T-helper 1 cell treated with Interleukin-12 subunit alpha and Interleukin-12 subunit beta and Interleukin-4 antibody, amounts not matched to agents 30 ng/mL and 1 ng/mL, for 36 hours (primary cell): Measurements from ENCODE around the gene CAMK2G. TPM values are rescaled to one million over a fixed set of nuclear protein-coding genes. Genes with fewer than 3 reads are reported as not detected.
"Not testable (repeated sequence)": the region's sequence is repeated elsewhere in the genome, so short reads cannot be mapped to it uniquely, and the experiment has no call there.

Experiments
- intact Hi-C: fragments of 100-400 bp; cut with micrococcal nuclease; formaldehyde crosslinking; loops from one replicate; pipeline ENCODE4 v1.15.1; 2024
- total RNA-seq: library from RNA; stranded (reverse); gene quantifications from 2 replicates; pipeline ENCODE4 v1.2.3, GENCODE V29; 2022

Gene CAMK2G
- total RNA-seq, 1 donor from 2014 or later, result 43.0 TPM

DNA sequence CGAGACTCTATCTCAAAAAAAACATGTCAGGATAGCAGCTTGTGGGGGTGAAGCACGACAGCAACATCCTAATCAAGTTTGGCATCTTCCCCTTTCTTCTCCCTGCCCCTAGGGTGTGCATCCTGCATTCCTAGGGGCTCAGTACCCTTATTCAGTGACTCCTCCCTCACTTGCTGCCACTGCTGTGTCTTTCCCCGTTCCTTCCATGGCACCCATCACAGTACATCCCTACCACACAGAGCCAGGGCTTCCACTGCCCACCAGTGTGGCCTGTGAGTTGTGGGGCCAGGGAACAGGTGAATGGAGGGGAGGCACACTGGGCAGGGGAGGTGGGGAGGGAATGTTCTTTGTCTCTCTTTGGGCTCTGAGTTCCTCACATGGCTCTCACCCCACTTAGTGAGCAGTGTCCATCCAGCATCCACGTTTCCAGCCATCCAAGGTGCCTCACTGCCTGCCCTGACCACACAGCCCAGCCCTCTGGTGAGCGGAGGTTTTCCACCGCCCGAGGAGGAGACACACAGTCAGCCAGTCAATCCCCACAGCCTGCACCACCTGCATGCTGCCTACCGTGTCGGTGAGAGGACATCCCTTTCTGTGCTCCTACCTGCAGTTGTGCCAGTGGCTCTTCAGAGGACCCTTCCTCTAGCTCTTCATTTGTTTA lies 74.3 kb downstream of the CAMK2G start:
- intact Hi-C loops, result no loop called here

GRCh38 chr10:73798927-73799560 lies 75.3 kb downstream of the CAMK2G start:
- intact Hi-C loops, result no loop called here

DNA sequence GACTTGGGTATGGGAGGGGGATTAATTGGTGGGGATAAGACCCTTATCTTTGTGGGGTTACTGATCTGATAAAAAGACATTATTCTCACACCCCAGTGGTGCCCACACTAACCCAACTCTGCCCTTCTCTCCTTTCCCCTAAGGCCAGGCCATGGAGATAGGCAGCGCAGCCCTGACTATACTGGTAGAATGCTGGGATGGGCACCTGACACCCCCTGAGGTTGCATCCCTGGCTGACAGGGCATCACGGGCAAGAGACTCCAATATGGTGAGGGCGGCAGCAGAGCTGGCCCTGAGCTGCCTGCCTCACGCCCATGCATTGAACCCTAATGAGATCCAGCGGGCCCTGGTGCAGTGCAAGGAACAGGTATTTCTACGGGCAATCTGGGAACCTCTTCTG lies 76.3 kb downstream of the CAMK2G start:
- intact Hi-C loops, result no loop called here

- intact Hi-C loops, result no loop called here
These were observed 76.9 kb downstream of the CAMK2G start for GRCh38 chr10:73797324-73798025.

GRCh38 chr10:73796766-73797165 lies 77.6 kb downstream of the CAMK2G start:
- intact Hi-C loops, result no loop called here

- intact Hi-C loops, result not testable (repeated sequence)
These were observed 78.3 kb downstream of the CAMK2G start for GRCh38 chr10:73796035-73796434.

DNA sequence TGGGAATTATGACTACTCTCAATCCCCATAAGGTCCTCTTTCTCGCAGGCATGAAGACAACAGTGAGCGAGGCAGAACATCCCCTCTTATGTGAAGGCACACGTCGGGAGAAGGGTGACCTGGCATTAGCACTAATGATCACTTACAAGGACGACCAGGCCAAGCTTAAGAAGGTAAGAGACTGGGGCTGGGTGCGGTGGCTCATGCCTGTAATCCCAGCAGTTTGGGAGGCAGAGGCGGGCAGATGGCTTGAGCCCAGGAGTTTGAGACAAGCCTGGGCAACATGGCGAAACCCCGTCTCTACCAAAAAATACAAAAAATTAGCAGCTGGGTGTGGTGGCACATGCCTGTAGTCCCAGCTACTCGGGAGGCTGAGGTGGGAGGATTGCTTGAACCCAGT lies 78.9 kb downstream of the CAMK2G start:
- intact Hi-C loops, result not testable (repeated sequence)

- intact Hi-C loops, result no loop called here
These were observed 80.9 kb downstream of the CAMK2G start for GRCh38 chr10:73793456-73793855.

GRCh38 chr10:73791871-73792400 lies 82.4 kb downstream of the CAMK2G start:
- intact Hi-C loops, result no loop called here

DNA sequence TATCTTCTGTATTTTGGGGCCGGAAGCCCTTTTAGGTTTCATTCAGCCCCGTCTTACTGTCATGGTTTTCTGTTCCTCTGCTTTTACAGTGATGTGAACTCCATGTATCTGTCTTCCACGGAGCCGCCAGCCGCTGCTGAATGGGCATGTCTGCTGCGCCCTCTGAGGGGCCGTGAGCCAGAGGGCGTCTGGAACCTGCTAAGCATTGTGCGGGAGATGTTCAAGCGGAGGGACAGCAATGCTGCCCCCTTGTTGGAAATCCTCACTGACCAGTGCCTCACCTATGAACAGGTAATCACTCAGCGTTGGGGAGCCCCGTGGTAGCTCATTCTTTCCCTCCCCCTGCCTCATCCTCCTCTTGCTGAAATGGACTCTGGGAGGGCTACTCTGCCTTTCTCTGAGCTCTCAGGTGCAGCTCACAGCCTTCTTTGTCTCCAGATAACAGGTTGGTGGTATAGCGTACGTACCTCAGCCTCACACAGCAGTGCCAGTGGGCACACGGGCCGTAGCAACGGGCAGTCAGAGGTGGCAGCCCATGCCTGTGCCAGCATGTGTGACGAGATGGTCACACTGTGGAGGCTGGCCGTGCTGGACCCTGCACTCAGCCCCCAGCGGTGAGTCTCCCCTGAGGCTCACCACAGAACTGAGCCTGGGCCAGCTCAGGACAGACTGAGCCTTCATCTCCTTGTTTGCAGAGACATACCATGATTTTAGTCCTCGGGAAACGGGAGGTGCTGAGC lies 83.3 kb downstream of the CAMK2G start:
- intact Hi-C loops, result no loop called here

DNA sequence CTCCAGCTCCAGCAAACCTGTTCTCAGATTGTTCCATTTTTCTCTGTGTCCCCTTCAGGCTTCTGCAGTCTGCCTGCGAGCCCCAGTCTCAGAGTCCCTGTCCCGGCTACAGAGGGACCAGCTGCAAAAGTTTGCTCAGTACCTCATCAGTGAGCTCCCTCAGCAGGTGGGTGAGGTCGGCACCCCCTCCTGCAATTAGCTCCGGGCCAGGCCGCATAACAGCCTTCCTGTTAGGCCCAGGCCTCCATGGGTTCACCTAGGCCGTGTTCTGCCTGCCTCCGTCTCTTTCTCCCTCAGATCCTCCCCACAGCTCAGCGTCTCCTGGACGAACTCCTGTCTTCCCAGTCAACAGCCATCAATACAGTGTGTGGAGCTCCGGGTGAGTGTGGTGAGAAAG lies 84.7 kb downstream of the CAMK2G start:
- intact Hi-C loops, result no loop called here

GRCh38 chr10:73788864-73789658 lies 85.3 kb downstream of the CAMK2G start:
- intact Hi-C loops, result no loop called here

DNA sequence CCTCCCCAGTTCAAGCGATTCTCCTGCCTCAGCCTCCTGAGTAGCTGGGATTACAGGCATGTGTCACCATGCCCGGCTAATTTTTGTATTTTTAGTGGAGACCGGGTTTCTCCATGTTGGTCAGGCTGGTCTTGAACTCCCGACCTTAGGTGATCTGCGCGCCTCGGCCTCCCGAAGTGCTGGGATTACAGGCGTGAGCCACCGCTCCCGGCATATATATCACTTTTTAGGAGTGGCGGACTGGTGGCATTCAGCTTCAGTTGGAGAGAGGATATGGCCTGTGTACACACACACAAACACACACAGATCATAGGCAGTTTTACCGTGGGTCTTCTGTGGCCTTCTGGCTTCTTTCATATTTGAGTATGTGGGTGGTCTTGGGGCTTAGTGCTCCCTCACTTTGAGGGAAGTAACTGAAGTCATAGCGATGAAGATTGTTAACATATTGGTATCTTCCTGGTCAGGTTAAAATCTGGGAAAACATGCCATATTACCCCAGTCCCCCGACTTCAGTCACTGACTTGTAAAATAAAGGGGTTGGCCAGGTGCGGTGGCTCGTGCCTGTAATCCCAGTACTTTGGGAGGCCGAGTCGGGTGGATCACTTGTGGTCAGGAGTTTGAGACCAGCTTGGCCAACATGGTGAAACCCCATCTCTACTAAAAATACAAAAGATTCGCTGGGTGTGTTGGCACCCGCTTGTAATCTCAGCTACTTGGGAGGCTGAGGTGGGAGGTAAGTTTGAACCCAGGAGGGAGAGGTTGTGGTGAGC lies 87.1 kb downstream of the CAMK2G start:
- intact Hi-C loops, result not testable (repeated sequence)

GRCh38 chr10:73786512-73786885 lies 87.9 kb downstream of the CAMK2G start:
- intact Hi-C loops, result no loop called here

DNA sequence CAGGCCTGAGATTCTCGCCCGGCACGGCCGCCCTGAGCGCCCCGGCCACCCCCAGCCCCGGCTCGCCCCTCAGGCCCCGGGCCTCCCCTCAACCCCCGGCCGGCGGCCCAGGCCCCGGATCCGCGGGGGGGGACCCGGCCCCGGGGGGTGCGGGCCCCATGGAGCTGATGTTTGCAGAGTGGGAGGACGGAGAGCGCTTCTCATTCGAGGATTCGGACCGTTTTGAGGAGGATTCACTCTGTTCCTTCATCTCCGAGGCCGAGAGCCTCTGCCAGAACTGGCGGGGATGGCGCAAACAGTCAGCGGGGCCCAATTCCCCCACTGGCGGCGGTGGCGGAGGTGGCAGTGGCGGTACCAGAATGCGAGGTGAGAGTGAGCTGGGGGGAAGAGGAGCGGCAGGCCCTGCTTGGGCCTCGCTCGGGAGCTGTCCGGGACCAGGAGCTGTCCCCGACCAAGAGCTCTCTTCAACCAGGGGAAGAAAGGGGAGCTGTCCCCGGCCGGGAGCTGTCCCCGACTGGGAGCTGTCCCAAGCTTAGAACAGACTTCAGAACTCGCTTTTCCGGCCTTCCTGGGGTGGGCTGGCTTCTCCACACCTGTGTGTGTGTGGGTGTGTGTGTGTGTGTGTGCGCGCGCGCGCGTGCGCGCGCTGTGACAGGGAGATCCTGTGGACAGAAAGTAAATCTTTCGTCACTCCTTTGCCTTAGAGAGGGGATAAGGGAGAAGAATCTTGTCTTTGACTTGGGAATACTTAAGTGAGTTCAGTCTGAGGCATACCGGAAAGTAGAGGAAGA lies 88.4 kb downstream of the CAMK2G start:
- intact Hi-C loops, result loop anchor here (1.0 kb wide), 7 partner anchors 25 to 618 kb away; partner anchors contain the start of genes ECD, FAM149B1, NDST2 and PPP3CB

GRCh38 chr10:73785211-73785720 lies 89.1 kb downstream of the CAMK2G start, which contains the start of gene ZSWIM8:
TSS of gene ZSWIM8 (plus strand) at chr10:73785606. CDS start at chr10:73785879, 273 bp downstream.
- intact Hi-C loops, result loop anchor here (1.0 kb wide), 7 partner anchors 26 to 617 kb away; partner anchors contain the start of genes ECD, FAM149B1, NDST2 and PPP3CB

GRCh38 chr10:73782749-73783085 lies 91.6 kb downstream of the CAMK2G start:
- intact Hi-C loops, result loop anchor here (1.0 kb wide), 2 partner anchors 10 to 1329 kb away; partner anchors contain the start of gene SAMD8

DNA sequence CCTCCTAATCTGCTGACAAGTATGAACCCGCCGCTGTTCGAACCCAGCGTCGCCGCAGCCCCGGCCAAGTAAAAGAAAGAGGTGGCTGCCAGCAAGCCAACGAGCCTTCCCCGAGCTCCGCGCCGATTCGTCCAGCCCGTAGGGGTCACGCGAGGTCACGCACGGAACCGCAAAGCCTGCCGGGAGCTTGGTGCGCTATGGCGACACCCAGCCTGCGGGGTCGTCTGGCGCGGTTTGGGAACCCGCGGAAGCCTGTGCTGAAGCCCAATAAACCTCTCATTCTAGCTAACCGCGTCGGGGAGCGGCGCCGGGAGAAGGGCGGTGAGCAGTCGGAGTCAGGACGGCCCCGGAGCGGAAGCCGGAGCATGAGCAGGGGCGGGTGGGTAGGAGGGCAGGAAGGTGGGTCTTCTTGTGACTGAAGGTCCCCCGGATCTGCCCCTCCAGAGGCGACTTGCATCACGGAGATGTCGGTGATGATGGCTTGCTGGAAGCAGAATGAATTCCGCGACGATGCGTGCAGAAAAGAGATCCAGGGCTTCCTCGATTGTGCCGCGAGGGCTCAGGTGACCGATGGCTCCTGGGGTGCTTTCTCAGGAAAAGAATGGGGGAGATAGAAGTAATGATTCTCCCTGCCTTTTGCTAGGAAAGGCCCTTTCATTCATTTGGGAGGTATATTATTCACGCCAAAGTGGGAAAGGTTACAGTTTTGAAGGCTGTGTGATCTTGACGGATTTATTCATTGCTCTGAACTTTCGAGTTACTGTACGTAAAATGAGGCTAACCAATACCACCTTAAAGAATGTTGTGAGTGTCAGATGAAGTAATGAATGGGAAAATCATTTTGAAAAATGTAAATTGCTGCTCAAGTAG lies 92.2 kb downstream of the CAMK2G start, which contains the start of gene CHCHD1:
Gene CHCHD1 (plus strand): TSS at position 170 of the 870 bp plus-strand sequence. CDS start 28 bp downstream, at position 198.
- intact Hi-C loops, result loop anchor here (1.0 to 2.0 kb wide), 4 partner anchors 10 to 1329 kb away; partner anchors contain the start of genes ADK, AP3M1, NDST2 and SAMD8
